Fibroblast of lung (primary cell): ENCODE data around the gene EREG. TPM values are rescaled to one million over a fixed set of nuclear protein-coding genes. Genes with fewer than 3 reads are reported as not detected.

ENCODE experiments used
- DNase-seq, 2 donors: peaks; one replicate each; pipeline versions ENCODE4 v3.0.0 to v3.0.0-alpha.2; 2010; ENCODE audit warnings: low read depth in 2 of 2
- H2AFZ ChIP-seq: 2 replicates; pipeline ENCODE4 v1.5.1; 2012; ENCODE audit warnings: low read length, control low read depth, inconsistent platforms
- H3K27ac ChIP-seq: 2 replicates; pipeline ENCODE4 v1.5.1; 2011; ENCODE audit warnings: low read length, control low read depth; ENCODE audit not compliant: insufficient read depth
- H3K27me3 ChIP-seq: 2 replicates; pipeline ENCODE4 v1.5.1; 2011; ENCODE audit warnings: mild to moderate bottlenecking, low read length; ENCODE audit not compliant: control insufficient read depth, insufficient read depth
- H3K36me3 ChIP-seq: 2 replicates; pipeline ENCODE4 v1.5.1; 2011; ENCODE audit warnings: low read length; ENCODE audit not compliant: control insufficient read depth, insufficient read depth
- H3K4me1 ChIP-seq: 2 replicates; pipeline ENCODE4 v1.5.1; 2011; ENCODE audit warnings: low read length; ENCODE audit not compliant: control insufficient read depth, insufficient read depth; ENCODE audit errors: extremely low read depth
- H3K4me2 ChIP-seq: 2 replicates; pipeline ENCODE4 v1.5.1; 2011; ENCODE audit warnings: low read length, control low read depth; ENCODE audit not compliant: insufficient read depth; ENCODE audit errors: extremely low read depth
- H3K4me3 ChIP-seq, 4 experiments: fragments of 200-600 bp in 1 of 4; sonication (generic) in 1 of 4; replicated peaks in 1 of 4; 2 replicates each; pipeline ENCODE4 v1.5.1; 2011 to 2016; ENCODE audit warnings: low read length in 4 of 4, low read depth in 3 of 4, mild to moderate bottlenecking in 3 of 4, control low read depth in 2 of 4, inconsistent platforms in 1 of 4, mixed read lengths in 1 of 4; ENCODE audit not compliant: insufficient read depth in 1 of 4; ENCODE audit errors: control extremely low read depth in 1 of 4
- H3K79me2 ChIP-seq: 2 replicates; pipeline ENCODE4 v1.5.1; 2012; ENCODE audit warnings: mild to moderate bottlenecking, low read length, inconsistent platforms; ENCODE audit not compliant: control insufficient read depth, insufficient read depth
- H3K9ac ChIP-seq: 2 replicates; pipeline ENCODE4 v1.5.1; 2011; ENCODE audit warnings: mild to moderate bottlenecking, low read length, control low read depth; ENCODE audit not compliant: insufficient read depth
- H3K9me3 ChIP-seq: 2 replicates; pipeline ENCODE4 v1.5.1; 2012; ENCODE audit warnings: low read depth, low read length; ENCODE audit not compliant: control insufficient read depth, insufficient read depth
- H4K20me1 ChIP-seq: 2 replicates; pipeline ENCODE4 v1.5.1; 2011; ENCODE audit warnings: low read length; ENCODE audit not compliant: control insufficient read depth, insufficient read depth; ENCODE audit errors: extremely low read depth
- EZH2 ChIP-seq: IDR thresholded peaks from 2 replicates; pipeline ENCODE4 v1.5.1; 2012; ENCODE audit warnings: low read length, control low read depth, mild to moderate bottlenecking; ENCODE audit errors: missing control alignments
- polyA plus RNA-seq, 2 donors: library from polyadenylated mRNA; depleted of rRNA in 1 of 2; stranded (reverse) in 1 of 2; unstranded in 1 of 2; fragments of >200 nt; gene quantifications; 2 replicates each; pipeline ENCODE4 v1.2.1, GENCODE V29; 2011 to 2012; ENCODE audit warnings: missing spikeins in 1 of 2
- total RNA-seq: library from RNA; depleted of rRNA; stranded (reverse); fragments of >200 nt; gene quantifications from 2 replicates; pipeline ENCODE4 v1.2.1, GENCODE V29; 2014
- TF ChIP-seq, protein P1 (sequence below), 2 donors: IDR thresholded peaks in 1 of 2; conservative IDR thresholded peaks in 1 of 2; 1 replicate in 1 of 2; 2 replicates in 1 of 2; pipeline ENCODE4 v1.5.1; 2011 to 2012; ENCODE audit warnings: low read length in 2 of 2, control low read depth in 1 of 2, inconsistent platforms in 1 of 2, low read depth in 1 of 2, mild to moderate bottlenecking in 1 of 2

The EREG gene
- total and polyA plus RNA-seq, 2 donors (not counting 1 experiment from before 2014, with no cell fraction given), result 0.41 to 9.9 TPM

DNA sequence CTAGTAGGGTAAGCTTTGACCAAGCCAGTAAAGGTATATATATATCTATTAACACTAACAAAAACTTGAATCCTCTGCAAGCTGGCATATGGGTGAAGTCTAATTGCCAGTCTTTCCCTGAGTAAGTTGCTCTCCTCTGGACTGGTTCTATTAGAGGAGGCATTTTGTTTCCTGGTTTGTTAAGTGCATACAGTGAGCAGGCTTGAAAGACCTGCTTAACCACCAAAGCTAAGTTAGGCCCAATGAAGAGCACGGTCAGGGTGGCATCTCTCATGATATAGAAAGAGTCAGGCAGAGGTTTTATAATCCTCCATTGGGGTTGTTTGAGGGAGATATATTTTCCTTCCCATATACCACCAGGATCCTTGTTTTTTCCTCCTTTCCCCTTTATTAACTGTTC, 70.4 kb downstream of the EREG start:
- Histone ChIP-seq H2AFZ (no peak overlapping the region), H3K27me3 (no peaks in the 10 kb centered on the region), H3K4me1 (no peaks in the 10 kb centered on the region), H4K20me1 (no peaks in the 10 kb centered on the region), H3K4me3 (no peak overlapping the region), H3K27ac (no peak overlapping the region), H3K36me3 (no peaks in the 10 kb centered on the region), H3K9me3 (no peaks in the 10 kb centered on the region), H3K79me2 (no peaks in the 10 kb centered on the region), H3K4me2 (no peak overlapping the region), H3K9ac (no peak overlapping the region)
- no peak for DNase-seq
- TF ChIP-seq, protein P1, sequence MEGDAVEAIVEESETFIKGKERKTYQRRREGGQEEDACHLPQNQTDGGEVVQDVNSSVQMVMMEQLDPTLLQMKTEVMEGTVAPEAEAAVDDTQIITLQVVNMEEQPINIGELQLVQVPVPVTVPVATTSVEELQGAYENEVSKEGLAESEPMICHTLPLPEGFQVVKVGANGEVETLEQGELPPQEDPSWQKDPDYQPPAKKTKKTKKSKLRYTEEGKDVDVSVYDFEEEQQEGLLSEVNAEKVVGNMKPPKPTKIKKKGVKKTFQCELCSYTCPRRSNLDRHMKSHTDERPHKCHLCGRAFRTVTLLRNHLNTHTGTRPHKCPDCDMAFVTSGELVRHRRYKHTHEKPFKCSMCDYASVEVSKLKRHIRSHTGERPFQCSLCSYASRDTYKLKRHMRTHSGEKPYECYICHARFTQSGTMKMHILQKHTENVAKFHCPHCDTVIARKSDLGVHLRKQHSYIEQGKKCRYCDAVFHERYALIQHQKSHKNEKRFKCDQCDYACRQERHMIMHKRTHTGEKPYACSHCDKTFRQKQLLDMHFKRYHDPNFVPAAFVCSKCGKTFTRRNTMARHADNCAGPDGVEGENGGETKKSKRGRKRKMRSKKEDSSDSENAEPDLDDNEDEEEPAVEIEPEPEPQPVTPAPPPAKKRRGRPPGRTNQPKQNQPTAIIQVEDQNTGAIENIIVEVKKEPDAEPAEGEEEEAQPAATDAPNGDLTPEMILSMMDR (conservative IDR thresholded peaks at IDR 0.05 in 1 of 2, IDR thresholded peaks at IDR 0.05 in 1 of 2; ENCODE audit: low read depth in 1 of 2, low read length in 2 of 2), result no peak
- no peak for TF ChIP-seq EZH2

DNA sequence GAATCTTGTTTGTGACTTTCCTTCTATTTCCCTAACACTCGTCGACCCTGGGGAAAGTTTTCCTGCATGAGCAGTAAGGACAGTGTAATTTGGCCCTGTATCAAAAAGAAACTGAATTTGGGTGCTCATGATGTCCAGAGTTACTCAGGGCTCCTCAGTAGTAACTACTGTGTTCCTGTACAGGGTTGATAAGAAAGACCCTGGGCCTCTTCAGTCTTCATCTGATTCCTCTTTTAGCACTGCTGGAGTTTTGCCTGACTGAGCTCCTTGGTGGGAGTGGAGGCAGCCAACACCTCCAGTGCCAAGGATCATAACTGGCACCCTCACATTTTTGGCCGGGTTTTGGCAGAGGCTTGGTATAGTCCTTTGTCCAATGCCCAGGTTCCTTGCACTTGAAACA, 72.9 kb downstream of the EREG start:
- no peak overlapping the region for H3K27ac ChIP-seq
- no peaks in the 10 kb centered on the region for H4K20me1 ChIP-seq
- no peak overlapping the region for H3K4me2 ChIP-seq
- H3K79me2 ChIP-seq, result no peaks in the 10 kb centered on the region
- no peaks in the 10 kb centered on the region for H3K36me3 ChIP-seq
- H3K9ac ChIP-seq, result no peak overlapping the region
- TF ChIP-seq, protein P1 (conservative IDR thresholded peaks at IDR 0.05 in 1 of 2, IDR thresholded peaks at IDR 0.05 in 1 of 2; ENCODE audit: low read depth in 1 of 2, low read length in 2 of 2), result no peak
- no peak for TF ChIP-seq EZH2
- no peaks in the 10 kb centered on the region for H3K4me1 ChIP-seq
- no peak overlapping the region for H2AFZ ChIP-seq
- no peaks in the 10 kb centered on the region for H3K27me3 ChIP-seq
- no peak overlapping the region for H3K4me3 ChIP-seq
- no peak for DNase-seq
- H3K9me3 ChIP-seq, result no peaks in the 10 kb centered on the region

Other genes starting within 250 kb of the EREG start
- 12.1 and 13.0 TPM in 2 replicates for gene MTHFD2L, start 207.0 kb upstream of the EREG start, total RNA-seq
- gene MTHFD2L, start 207.0 kb upstream of the EREG start, polyA plus RNA-seq, result 4.4 and 5.2 TPM in 2 replicates
- 0.26 TPM in 1 of 2 replicates, not detected in the other for gene EPGN, start 56.7 kb upstream of the EREG start, total RNA-seq
- gene EPGN, start 56.7 kb upstream of the EREG start, polyA plus RNA-seq, result 0.70 and 0.77 TPM in 2 replicates
- 1.5 and 2.0 TPM in 2 replicates for gene AREG, start 80.0 kb downstream of the EREG start, total RNA-seq
- 0.50 and 3.9 TPM in 2 replicates for gene AREG, start 80.0 kb downstream of the EREG start, polyA plus RNA-seq